Uterus (tissue), 4 donors: Measurements from ENCODE around the gene WASF1. TPM values are rescaled to one million over a fixed set of nuclear protein-coding genes. Genes with fewer than 3 reads are reported as not detected.

ENCODE experiments used
- DNase-seq, 2 donors: peaks; one replicate each; pipeline ENCODE4 v3.0.0-alpha.2; 2019 to 2020
- H3K27ac ChIP-seq, 2 donors: fragments of 200-600 bp; sonication (generic); 1 replicate in 1 of 2; 2 replicates in 1 of 2; pipeline ENCODE4 v1.5.1; 2016 to 2018
- H3K27me3 ChIP-seq, 2 donors: fragments of 200-600 bp; sonication (generic); one replicate each; pipeline ENCODE4 v1.5.1; 2018 to 2019; ENCODE audit warnings: control low read depth in 1 of 2
- H3K36me3 ChIP-seq, 2 donors: fragments of 200-600 bp; sonication (generic); one replicate each; pipeline ENCODE4 v1.5.1; 2019; ENCODE audit warnings: control low read depth in 1 of 2
- H3K4me1 ChIP-seq, 2 donors: fragments of 200-600 bp; sonication (generic); one replicate each; pipeline ENCODE4 v1.5.1; 2018 to 2019; ENCODE audit warnings: control low read depth in 1 of 2
- H3K4me3 ChIP-seq, 2 donors: fragments of 200-600 bp; sonication (generic); 1 replicate in 1 of 2; 2 replicates in 1 of 2; pipeline ENCODE4 v1.5.1; 2018 to 2019; ENCODE audit warnings: mild to moderate bottlenecking in 1 of 2
- H3K9me3 ChIP-seq, 2 donors: fragments of 200-600 bp; sonication (generic); one replicate each; pipeline ENCODE4 v1.5.1; 2019; ENCODE audit warnings: control low read depth in 1 of 2
- POLR2A ChIP-seq, 2 donors: fragments of 450-650 bp; IDR thresholded peaks; one replicate each; pipeline ENCODE4 v1.6.1; 2016; ENCODE audit warnings: antibody characterized with exemption in 2 of 2, mild to moderate bottlenecking in 1 of 2, moderate library complexity in 1 of 2
- intact Hi-C: fragments of 100-400 bp; cut with DNase I; formaldehyde crosslinking; loops from one replicate; pipeline ENCODE4 v1.15.1; 2023; ENCODE audit warnings: low total_unique reads
- total RNA-seq, 4 donors: library from RNA; depleted of rRNA in 3 of 4; stranded (reverse); fragments of >200 nt in 3 of 4; gene quantifications; one replicate each; pipeline versions ENCODE4 v1.1.0 to v1.2.4, GENCODE V29; 2014 to 2023
- TF ChIP-seq, protein P1 (sequence below), 4 experiments: fragments of 200-600 bp in 2 of 4; fragments of 450-650 bp in 2 of 4; sonication (generic) in 2 of 4; IDR thresholded peaks; one replicate each; pipeline ENCODE4 v1.5.1; 2016 to 2019; ENCODE audit warnings: antibody characterized with exemption in 4 of 4, mild to moderate bottlenecking in 2 of 4, moderate library complexity in 1 of 4
- donor health status: DM: yes; HTN: yes; CAD: no.

The WASF1 gene
- total RNA-seq, 4 donors from 2014 or later: 5.9 to 27.3 (median 17.2) TPM

DNA sequence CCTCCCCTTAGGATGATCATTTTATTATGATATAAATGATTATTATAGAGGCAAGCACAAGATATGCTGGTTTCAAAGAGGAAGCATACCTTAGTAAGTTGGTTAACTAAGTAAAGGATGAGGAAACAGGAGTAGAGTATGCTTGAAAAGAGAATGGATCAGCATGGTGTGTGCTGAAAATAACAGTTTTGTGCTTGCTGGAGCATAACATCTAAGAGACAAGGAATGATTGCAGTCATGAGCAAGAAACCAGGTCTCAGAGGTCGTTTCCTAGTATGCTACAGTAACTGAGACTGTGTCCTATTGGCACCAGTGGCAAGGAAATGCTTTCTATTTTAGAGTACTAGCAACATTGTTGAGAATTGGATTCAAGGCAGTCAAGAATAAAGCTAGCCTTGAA, 34.9 kb upstream of the WASF1 start:
- TF ChIP-seq POLR2A (IDR thresholded peaks at IDR 0.05): no peak
- TF ChIP-seq, protein P1, sequence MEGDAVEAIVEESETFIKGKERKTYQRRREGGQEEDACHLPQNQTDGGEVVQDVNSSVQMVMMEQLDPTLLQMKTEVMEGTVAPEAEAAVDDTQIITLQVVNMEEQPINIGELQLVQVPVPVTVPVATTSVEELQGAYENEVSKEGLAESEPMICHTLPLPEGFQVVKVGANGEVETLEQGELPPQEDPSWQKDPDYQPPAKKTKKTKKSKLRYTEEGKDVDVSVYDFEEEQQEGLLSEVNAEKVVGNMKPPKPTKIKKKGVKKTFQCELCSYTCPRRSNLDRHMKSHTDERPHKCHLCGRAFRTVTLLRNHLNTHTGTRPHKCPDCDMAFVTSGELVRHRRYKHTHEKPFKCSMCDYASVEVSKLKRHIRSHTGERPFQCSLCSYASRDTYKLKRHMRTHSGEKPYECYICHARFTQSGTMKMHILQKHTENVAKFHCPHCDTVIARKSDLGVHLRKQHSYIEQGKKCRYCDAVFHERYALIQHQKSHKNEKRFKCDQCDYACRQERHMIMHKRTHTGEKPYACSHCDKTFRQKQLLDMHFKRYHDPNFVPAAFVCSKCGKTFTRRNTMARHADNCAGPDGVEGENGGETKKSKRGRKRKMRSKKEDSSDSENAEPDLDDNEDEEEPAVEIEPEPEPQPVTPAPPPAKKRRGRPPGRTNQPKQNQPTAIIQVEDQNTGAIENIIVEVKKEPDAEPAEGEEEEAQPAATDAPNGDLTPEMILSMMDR (IDR thresholded peaks at IDR 0.05): no peak
- Histone ChIP-seq H3K27me3 (no peaks in the 10 kb centered on the region), H3K9me3 (no peaks in the 10 kb centered on the region), H3K27ac (no peak overlapping the region), H3K4me3 (no peak overlapping the region), H3K36me3 (no peaks in the 10 kb centered on the region), H3K4me1 (no peaks in the 10 kb centered on the region)
- DNase-seq: no peak
- intact Hi-C loops: no loop called here

DNA sequence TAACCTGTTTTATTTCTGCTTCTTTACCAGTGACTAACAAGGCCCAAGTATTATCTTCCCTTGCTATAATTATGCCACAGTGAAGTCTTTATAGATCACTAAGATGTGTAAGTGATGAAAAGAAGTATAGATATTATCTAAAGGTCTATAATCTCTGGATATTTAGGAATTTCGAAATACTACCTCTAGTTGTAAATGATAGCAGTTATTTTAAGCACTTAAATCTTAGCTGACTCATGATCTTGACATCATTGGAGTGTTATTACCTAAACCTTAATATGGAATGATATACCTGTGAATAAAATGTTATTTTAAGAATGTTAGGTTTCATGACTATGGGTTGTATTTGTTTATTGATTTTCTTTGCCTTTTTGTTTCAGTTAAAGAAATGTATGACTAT, 32.3 kb upstream of the WASF1 start:
- Histone ChIP-seq H3K4me3 (no peak overlapping the region), H3K27ac (no peak overlapping the region), H3K36me3 (no peaks in the 10 kb centered on the region), H3K27me3 (no peaks in the 10 kb centered on the region), H3K9me3 (no peaks in the 10 kb centered on the region), H3K4me1 (no peaks in the 10 kb centered on the region)
- intact Hi-C loops: no loop called here
- DNase-seq: no peak
- TF ChIP-seq, protein P1 (IDR thresholded peaks at IDR 0.05): no peak
- TF ChIP-seq POLR2A (IDR thresholded peaks at IDR 0.05): no peak

DNA sequence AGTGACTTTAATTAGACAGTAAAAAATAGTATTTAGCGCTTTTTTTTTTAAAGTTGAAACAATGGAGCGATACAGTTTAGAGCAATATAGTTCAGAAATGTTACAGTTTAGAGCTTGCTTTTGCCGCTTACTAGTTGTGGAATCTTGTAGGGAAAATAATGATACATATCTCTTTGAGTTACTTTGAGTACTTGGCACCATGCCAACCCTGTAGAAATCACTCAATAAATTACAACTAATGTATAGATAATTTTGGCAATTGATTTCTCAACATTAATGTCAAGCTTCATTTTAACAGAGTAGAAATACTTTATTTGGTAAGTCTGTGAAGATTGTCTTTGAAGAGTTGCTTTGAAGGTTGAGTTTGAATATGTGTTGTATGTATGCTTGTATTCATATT, 28.2 kb upstream of the WASF1 start:
- no peaks in the 10 kb centered on the region for H3K4me1 ChIP-seq
- DNase-seq: no peak

DNA sequence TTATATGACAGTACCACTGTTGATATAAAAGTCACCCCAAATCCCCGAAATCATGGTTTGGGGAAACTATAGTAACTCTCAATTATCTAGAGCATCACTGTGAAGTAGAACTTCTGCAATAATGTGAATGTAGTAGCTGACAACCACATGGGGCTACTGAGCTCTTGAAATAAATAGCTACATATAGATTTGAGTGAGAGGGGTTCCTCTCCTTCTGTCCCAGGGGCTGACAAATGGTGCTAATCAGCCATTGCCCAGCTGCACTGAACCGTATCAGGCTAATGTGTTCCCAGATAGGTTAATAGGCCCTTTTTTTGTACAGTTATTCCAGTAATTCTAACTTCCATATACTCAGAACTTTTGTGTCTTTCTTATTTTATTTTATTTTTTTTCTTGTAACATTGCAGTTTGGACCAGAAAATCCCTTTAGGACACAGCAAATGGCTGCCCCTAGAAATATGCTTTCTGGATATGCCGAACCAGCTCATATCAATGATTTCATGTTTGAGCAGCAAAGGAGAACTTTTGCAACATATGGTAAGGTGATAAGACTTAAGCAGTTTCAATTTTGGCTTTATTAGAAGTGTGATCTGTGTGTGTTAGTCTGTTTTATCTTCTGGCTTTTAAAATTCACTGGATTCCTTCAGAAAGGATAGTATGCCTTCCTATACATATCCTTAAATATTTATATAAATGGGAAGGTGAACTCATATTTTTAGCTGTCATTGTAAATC, 21.8 kb upstream of the WASF1 start:
- Histone ChIP-seq H3K27me3 (no peaks in the 10 kb centered on the region), H3K4me3 (no peak overlapping the region), H3K27ac (no peak overlapping the region), H3K36me3 (no peaks in the 10 kb centered on the region), H3K4me1 (no peaks in the 10 kb centered on the region), H3K9me3 (no peaks in the 10 kb centered on the region)
- TF ChIP-seq, protein P1 (IDR thresholded peaks at IDR 0.05): no peak
- TF ChIP-seq POLR2A (IDR thresholded peaks at IDR 0.05): no peak
- no peak for DNase-seq
- intact Hi-C loops: no loop called here

More for the DNA sequence above, 28.2 kb upstream of the WASF1 start:
- H3K27me3 ChIP-seq: no peaks in the 10 kb centered on the region
- H3K36me3 ChIP-seq: no peaks in the 10 kb centered on the region
- no peaks in the 10 kb centered on the region for H3K9me3 ChIP-seq
- H3K4me3 ChIP-seq: no peak overlapping the region
- no peak for TF ChIP-seq POLR2A (IDR thresholded peaks at IDR 0.05)
- TF ChIP-seq, protein P1 (IDR thresholded peaks at IDR 0.05): no peak
- no peak overlapping the region for H3K27ac ChIP-seq
- intact Hi-C loops: no loop called here

DNA sequence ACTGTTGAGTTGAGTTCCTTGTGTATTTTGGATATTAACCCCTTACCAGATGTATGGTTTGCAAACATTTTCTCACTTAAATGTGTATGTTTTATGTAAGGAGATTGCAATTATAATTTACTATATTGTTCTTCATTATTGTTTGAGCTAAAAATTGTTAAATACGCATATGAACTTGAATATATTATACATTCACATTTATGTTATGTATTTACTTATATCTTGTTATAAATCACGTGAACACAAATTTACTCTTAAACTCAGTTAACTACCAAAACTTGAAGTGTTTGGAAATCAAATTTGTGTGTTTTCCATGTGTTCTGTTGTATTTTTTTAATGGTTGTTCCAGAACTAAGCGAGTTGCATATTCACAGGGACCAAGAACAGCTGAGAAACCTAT, 19.1 kb upstream of the WASF1 start:
- no peaks in the 10 kb centered on the region for H3K9me3 ChIP-seq
- H3K36me3 ChIP-seq: no peaks in the 10 kb centered on the region
- DNase-seq: no peak
- H3K27ac ChIP-seq: no peak overlapping the region
- H3K4me1 ChIP-seq: peaks cover 0 to 4% of the 10 kb centered on the region in 2 donors
- intact Hi-C loops: no loop called here
- TF ChIP-seq POLR2A (IDR thresholded peaks at IDR 0.05): no peak
- TF ChIP-seq, protein P1 (IDR thresholded peaks at IDR 0.05): no peak
- no peak overlapping the region for H3K4me3 ChIP-seq
- H3K27me3 ChIP-seq: no peaks in the 10 kb centered on the region
